HG03571 (cell line): ENCODE measurements around the gene SEMA4A.

Source experiments
- ATAC-seq: cut with Tn5 transposase; IDR thresholded peaks from one replicate; pipeline ENCODE4 v1.9.1; 2021; ENCODE audit not compliant: unreplicated experiment

Gene SEMA4A

GRCh38 chr1:156226782-156227181 lies 73.4 kb downstream of the SEMA4A start:
- no peak for ATAC-seq
